WTC11 (cell line): Measurements from ENCODE around the gene CREG2. TPM values are rescaled to one million over a fixed set of nuclear protein-coding genes. Genes with fewer than 3 reads are reported as not detected.

ENCODE experiments used
- ATAC-seq: fragments of 200-7000 bp; cut with Tn5 transposase; 2 replicates; pipeline ENCODE4 v1.10.0; 2021; ENCODE audit warnings: mild to moderate bottlenecking, moderate library complexity
- CTCF ChIA-PET: fragments of 300-600 bp; sonication (Branson Sonifier 250); formaldehyde crosslinking; loops from one replicate; lab custom pipeline; 2021; ENCODE audit warnings: antibody characterized with exemption; lab: Charles Lee
- POLR2A ChIA-PET: fragments of 350-600 bp; sonication (Branson Sonifier 250); formaldehyde crosslinking; loops from one replicate; lab custom pipeline; 2021; ENCODE audit warnings: antibody characterized with exemption; lab: Charles Lee
- DNase-seq: peaks from one replicate; pipeline ENCODE4 v3.0.0; 2021; ENCODE audit warnings: low spot score
- H3K27ac Mint-ChIP-seq: 2 replicates; pipeline ENCODE4 v1.8.0; 2021; ENCODE audit warnings: mixed read lengths
- H3K27me3 Mint-ChIP-seq: 2 replicates; pipeline ENCODE4 v1.8.0; 2021; ENCODE audit warnings: low read depth, mild to moderate bottlenecking, moderate library complexity, mixed read lengths
- H3K36me3 Mint-ChIP-seq: 2 replicates; pipeline ENCODE4 v1.8.0; 2021; ENCODE audit warnings: mixed read lengths
- H3K4me1 Mint-ChIP-seq: 2 replicates; pipeline ENCODE4 v1.8.0; 2022; ENCODE audit warnings: mixed read lengths
- H3K4me3 Mint-ChIP-seq: 2 replicates; pipeline ENCODE4 v1.8.0; 2021; ENCODE audit warnings: mild to moderate bottlenecking, moderate library complexity, mixed read lengths
- H3K9me3 Mint-ChIP-seq: 2 replicates; pipeline ENCODE4 v1.8.0; 2021; ENCODE audit warnings: mixed read lengths
- AFF4 ChIP-seq: sonication (generic); formaldehyde crosslinking; IDR thresholded peaks from 2 replicates; pipeline ENCODE4 v1.8.1; 2023; ENCODE audit warnings: mild to moderate bottlenecking, missing genetic modification reagents, borderline replicate concordance
- AR ChIP-seq: fragments of 250-450 bp; sonication (Bioruptor Pico); IDR thresholded peaks from 2 replicates; pipeline ENCODE4 v1.9.0; 2021; ENCODE audit warnings: mild to moderate bottlenecking
- ATF3 ChIP-seq: sonication (generic); formaldehyde crosslinking; conservative IDR thresholded peaks from 2 replicates; pipeline ENCODE4 v1.8.1; 2022; ENCODE audit warnings: mild to moderate bottlenecking, missing genetic modification reagents
- CREB1 ChIP-seq: sonication (generic); formaldehyde crosslinking; IDR thresholded peaks from 2 replicates; pipeline ENCODE4 v1.8.0; 2023; ENCODE audit warnings: mild to moderate bottlenecking, missing genetic modification reagents
- E2F1 ChIP-seq: sonication (generic); formaldehyde crosslinking; IDR thresholded peaks from 2 replicates; pipeline ENCODE4 v1.8.0; 2022; ENCODE audit warnings: mild to moderate bottlenecking, missing genetic modification reagents
- E2F4 ChIP-seq: sonication (generic); formaldehyde crosslinking; IDR thresholded peaks from 2 replicates; pipeline ENCODE4 v1.8.1; 2022; ENCODE audit warnings: low read depth, mild to moderate bottlenecking, moderate library complexity, missing genetic modification reagents, borderline replicate concordance
- E2F5 ChIP-seq: sonication (generic); formaldehyde crosslinking; IDR thresholded peaks from 2 replicates; pipeline ENCODE4 v1.8.1; 2022; ENCODE audit warnings: mild to moderate bottlenecking, moderate library complexity, missing genetic modification reagents
- MLX ChIP-seq: sonication (generic); formaldehyde crosslinking; IDR thresholded peaks from 2 replicates; pipeline ENCODE4 v1.8.1; 2023; ENCODE audit warnings: mild to moderate bottlenecking, missing genetic modification reagents, moderate library complexity
- MYBL2 ChIP-seq: sonication (generic); formaldehyde crosslinking; IDR thresholded peaks from 2 replicates; pipeline ENCODE4 v1.8.1; 2023; ENCODE audit warnings: mild to moderate bottlenecking, moderate library complexity, missing genetic modification reagents
- NFE2L1 ChIP-seq: sonication (generic); formaldehyde crosslinking; IDR thresholded peaks from 2 replicates; pipeline ENCODE4 v1.8.1; 2023; ENCODE audit warnings: missing genetic modification reagents
- NR2C2 ChIP-seq: sonication (generic); formaldehyde crosslinking; IDR thresholded peaks from 2 replicates; pipeline ENCODE4 v1.8.0; 2022; ENCODE audit warnings: mild to moderate bottlenecking, missing genetic modification reagents
- NR3C1 ChIP-seq: sonication (generic); formaldehyde crosslinking; conservative IDR thresholded peaks from 2 replicates; pipeline ENCODE4 v1.8.1; 2023; ENCODE audit warnings: low read depth, mild to moderate bottlenecking, missing genetic modification reagents
- PRRX2 ChIP-seq: fragments of 250-450 bp; sonication (Bioruptor Pico); IDR thresholded peaks from 2 replicates; pipeline ENCODE4 v1.8.0; 2021; ENCODE audit warnings: mild to moderate bottlenecking
- STAT6 ChIP-seq: sonication (generic); formaldehyde crosslinking; conservative IDR thresholded peaks from 2 replicates; pipeline ENCODE4 v1.8.1; 2023; ENCODE audit warnings: mild to moderate bottlenecking, low read depth, missing genetic modification reagents, moderate library complexity
- USF2 ChIP-seq: sonication (generic); formaldehyde crosslinking; IDR thresholded peaks from 2 replicates; pipeline ENCODE4 v1.8.1; 2023; ENCODE audit warnings: mild to moderate bottlenecking, missing genetic modification reagents, moderate library complexity
- ZMAT4 ChIP-seq: fragments of 250-450 bp; sonication (Bioruptor Pico); IDR thresholded peaks from 2 replicates; pipeline ENCODE4 v1.9.0; 2021; ENCODE audit warnings: mild to moderate bottlenecking
- ZNF121 ChIP-seq: sonication (generic); formaldehyde crosslinking; IDR thresholded peaks from 2 replicates; pipeline ENCODE4 v1.8.0; 2023; ENCODE audit warnings: missing genetic modification reagents
- ZNF396 ChIP-seq: fragments of 250-450 bp; sonication (Bioruptor Pico); IDR thresholded peaks from 2 replicates; pipeline ENCODE4 v1.8.0; 2021; ENCODE audit warnings: mild to moderate bottlenecking, moderate library complexity, borderline replicate concordance
- ZNF512 ChIP-seq: sonication (generic); formaldehyde crosslinking; IDR thresholded peaks from 2 replicates; pipeline ENCODE4 v1.8.1; 2022; ENCODE audit warnings: missing genetic modification reagents, borderline replicate concordance
- ZNF671 ChIP-seq: fragments of 250-450 bp; sonication (Bioruptor Pico); IDR thresholded peaks from 2 replicates; pipeline ENCODE4 v1.8.0; 2021; ENCODE audit warnings: mild to moderate bottlenecking
- total RNA-seq: library from RNA; stranded (reverse); gene quantifications from 3 replicates; pipeline ENCODE4 v1.2.3, GENCODE V29; 2021

Gene CREG2
- total RNA-seq, 1 experiment from 2014 or later, result 1.6 TPM

GRCh38 chr2:101302016-101302415, 85.3 kb downstream of the CREG2 start (continued):
- TF ChIP-seq MYBL2, result no peak
- TF ChIP-seq NR2C2 (CRISPR knock-in tag), result no peak
- no peak for TF ChIP-seq NR3C1 (CRISPR knock-in tag)
- no peak for TF ChIP-seq E2F4 (CRISPR knock-in tag)
- TF ChIP-seq NFE2L1 (CRISPR knock-in tag), result no peak
- TF ChIP-seq AFF4 (CRISPR knock-in tag), result no peak
- no peak for TF ChIP-seq ATF3
- no peak for TF ChIP-seq CREB1 (CRISPR knock-in tag)
- no peak for TF ChIP-seq E2F1 (CRISPR knock-in tag)
- TF ChIP-seq MLX, result no peak

GRCh38 chr2:101300836-101301235, 86.5 kb downstream of the CREG2 start:
- Mint-ChIP-seq H3K9me3 (no peaks in the 10 kb centered on the region), H3K4me1 (peaks cover 25% of the 10 kb centered on the region), H3K36me3 (peaks cover 10% of the 10 kb centered on the region; the same call in 1 of the 2 replicates), H3K4me3 (no peak overlapping the region), H3K27ac (no peak overlapping the region), H3K27me3 (no peaks in the 10 kb centered on the region)
- DNase-seq, result no peak
- no peak for ATAC-seq
- ChIA-PET CTCF (no interaction called here), POLR2A (no interaction called here)
- TF ChIP-seq ZMAT4 (CRISPR knock-in tag) (no peak), ZNF512 (CRISPR knock-in tag) (no peak), USF2 (CRISPR knock-in tag) (no peak), E2F5 (CRISPR knock-in tag) (no peak), ZNF396 (CRISPR knock-in tag) (no peak), ZNF121 (no peak), STAT6 (CRISPR knock-in tag) (no peak), PRRX2 (CRISPR knock-in tag) (no peak), ZNF671 (no peak), AR (CRISPR knock-in tag) (no peak)
